ENCODE data around the gene DTYMK.

- TF ChIP-seq, protein P1, sequence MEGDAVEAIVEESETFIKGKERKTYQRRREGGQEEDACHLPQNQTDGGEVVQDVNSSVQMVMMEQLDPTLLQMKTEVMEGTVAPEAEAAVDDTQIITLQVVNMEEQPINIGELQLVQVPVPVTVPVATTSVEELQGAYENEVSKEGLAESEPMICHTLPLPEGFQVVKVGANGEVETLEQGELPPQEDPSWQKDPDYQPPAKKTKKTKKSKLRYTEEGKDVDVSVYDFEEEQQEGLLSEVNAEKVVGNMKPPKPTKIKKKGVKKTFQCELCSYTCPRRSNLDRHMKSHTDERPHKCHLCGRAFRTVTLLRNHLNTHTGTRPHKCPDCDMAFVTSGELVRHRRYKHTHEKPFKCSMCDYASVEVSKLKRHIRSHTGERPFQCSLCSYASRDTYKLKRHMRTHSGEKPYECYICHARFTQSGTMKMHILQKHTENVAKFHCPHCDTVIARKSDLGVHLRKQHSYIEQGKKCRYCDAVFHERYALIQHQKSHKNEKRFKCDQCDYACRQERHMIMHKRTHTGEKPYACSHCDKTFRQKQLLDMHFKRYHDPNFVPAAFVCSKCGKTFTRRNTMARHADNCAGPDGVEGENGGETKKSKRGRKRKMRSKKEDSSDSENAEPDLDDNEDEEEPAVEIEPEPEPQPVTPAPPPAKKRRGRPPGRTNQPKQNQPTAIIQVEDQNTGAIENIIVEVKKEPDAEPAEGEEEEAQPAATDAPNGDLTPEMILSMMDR (IDR thresholded peaks at IDR 0.05; ENCODE audit: poor library complexity): no peak
- TF ChIP-seq EZH2phosphoT487 (IDR thresholded peaks at IDR 0.05; ENCODE audit: low read depth, severe bottlenecking, unreplicated experiment): no peak
Observed at GRCh38 chr2:241654551-241654950, 32.1 kb downstream of the DTYMK start.

All from hepatocyte (in vitro differentiated cells).